Activated CD8-positive, alpha-beta T cell treated with anti-CD3 and anti-CD28 coated beads, Interleukin-2, amount 10 ng/mL, durations not matched to agents 7 days and 5 days (primary cell): ENCODE data around the gene QPRT. TPM values are rescaled to one million over a fixed set of nuclear protein-coding genes. Genes with fewer than 3 reads are reported as not detected.
"Not testable (repeated sequence)": the region's sequence is repeated elsewhere in the genome, so short reads cannot be mapped to it uniquely, and the experiment has no call there.

Experiments
- ATAC-seq: fragments of 150-1000 bp; cut with Tn5 transposase; one replicate; pipeline ENCODE4 v1.10.0; 2021; ENCODE audit warnings: moderate library complexity
- CTCF ChIA-PET: fragments of 350-600 bp; sonication (Branson Sonifier 250); formaldehyde crosslinking; loops from one replicate; lab custom pipeline; 2021; ENCODE audit warnings: antibody characterized with exemption; lab: Charles Lee
- POLR2A ChIA-PET: fragments of 350-600 bp; sonication (Branson Sonifier 250); formaldehyde crosslinking; loops from one replicate; lab custom pipeline; 2021; ENCODE audit warnings: antibody characterized with exemption; lab: Charles Lee
- DNase-seq: peaks from one replicate; pipeline ENCODE4 v3.0.0-alpha.2; 2020
- H3K27ac Mint-ChIP-seq: one replicate; pipeline ENCODE4 v1.8.0; 2021; ENCODE audit warnings: mild to moderate bottlenecking, mixed read lengths
- H3K27me3 Mint-ChIP-seq: one replicate; pipeline ENCODE4 v1.8.0; 2021; ENCODE audit warnings: low read depth, mixed read lengths
- H3K36me3 Mint-ChIP-seq: one replicate; pipeline ENCODE4 v1.8.0; 2021; ENCODE audit warnings: low read depth, mixed read lengths
- H3K4me1 Mint-ChIP-seq: one replicate; pipeline ENCODE4 v1.8.0; 2021; ENCODE audit warnings: low read depth, mixed read lengths
- H3K4me3 Mint-ChIP-seq: one replicate; pipeline ENCODE4 v1.8.0; 2021; ENCODE audit warnings: mild to moderate bottlenecking, mixed read lengths
- H3K9me3 Mint-ChIP-seq: one replicate; pipeline ENCODE4 v1.8.0; 2022; ENCODE audit warnings: mixed read lengths; ENCODE audit not compliant: insufficient read depth
- total RNA-seq, 2 experiments: library from RNA; stranded (reverse); gene quantifications; one replicate each; pipeline ENCODE4 v1.2.3, GENCODE V29; 2021

Gene QPRT
- total RNA-seq, 2 experiments from 2014 or later, result 8.6 to 10.2 TPM

DNA sequence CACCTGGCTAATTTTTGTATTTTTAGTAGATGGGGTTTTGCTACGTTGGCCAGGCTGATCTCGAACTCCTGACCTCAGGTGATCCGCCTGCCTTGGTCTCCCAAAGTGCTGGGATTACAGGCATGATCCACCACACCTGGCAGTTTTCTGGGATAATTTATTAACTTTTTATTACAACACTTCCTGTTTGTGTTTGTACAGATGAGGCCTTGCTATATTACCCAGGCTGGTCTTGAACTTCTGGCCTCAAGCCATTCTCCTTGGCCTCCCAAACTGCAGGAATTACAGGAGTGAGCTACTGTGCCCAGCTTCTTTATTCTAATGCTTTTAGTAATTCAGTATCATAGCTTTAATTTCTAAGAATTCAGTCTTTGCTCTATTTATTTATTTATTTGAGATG, 32.0 kb upstream of the QPRT start:
- Mint-ChIP-seq H3K27ac (no peak overlapping the region), H3K4me1 (peaks cover 54% of the 10 kb centered on the region), H3K9me3 (no peaks in the 10 kb centered on the region), H3K27me3 (no peaks in the 10 kb centered on the region), H3K36me3 (no peaks in the 10 kb centered on the region), H3K4me3 (no peak overlapping the region)
- ChIA-PET POLR2A (interaction anchor here (1.5 kb wide), 1 partner anchor 47 kb away, joined by 5 read pairs; no protein-coding TSS in a partner anchor), CTCF (interaction anchor here (0.8 to 2.5 kb wide), 2 partner anchors 16 to 169 kb away, joined by 3 to 6 read pairs; partner anchors contain the start of genes PAGR1 and SPN)
- no peak for DNase-seq
- no peak for ATAC-seq

DNA sequence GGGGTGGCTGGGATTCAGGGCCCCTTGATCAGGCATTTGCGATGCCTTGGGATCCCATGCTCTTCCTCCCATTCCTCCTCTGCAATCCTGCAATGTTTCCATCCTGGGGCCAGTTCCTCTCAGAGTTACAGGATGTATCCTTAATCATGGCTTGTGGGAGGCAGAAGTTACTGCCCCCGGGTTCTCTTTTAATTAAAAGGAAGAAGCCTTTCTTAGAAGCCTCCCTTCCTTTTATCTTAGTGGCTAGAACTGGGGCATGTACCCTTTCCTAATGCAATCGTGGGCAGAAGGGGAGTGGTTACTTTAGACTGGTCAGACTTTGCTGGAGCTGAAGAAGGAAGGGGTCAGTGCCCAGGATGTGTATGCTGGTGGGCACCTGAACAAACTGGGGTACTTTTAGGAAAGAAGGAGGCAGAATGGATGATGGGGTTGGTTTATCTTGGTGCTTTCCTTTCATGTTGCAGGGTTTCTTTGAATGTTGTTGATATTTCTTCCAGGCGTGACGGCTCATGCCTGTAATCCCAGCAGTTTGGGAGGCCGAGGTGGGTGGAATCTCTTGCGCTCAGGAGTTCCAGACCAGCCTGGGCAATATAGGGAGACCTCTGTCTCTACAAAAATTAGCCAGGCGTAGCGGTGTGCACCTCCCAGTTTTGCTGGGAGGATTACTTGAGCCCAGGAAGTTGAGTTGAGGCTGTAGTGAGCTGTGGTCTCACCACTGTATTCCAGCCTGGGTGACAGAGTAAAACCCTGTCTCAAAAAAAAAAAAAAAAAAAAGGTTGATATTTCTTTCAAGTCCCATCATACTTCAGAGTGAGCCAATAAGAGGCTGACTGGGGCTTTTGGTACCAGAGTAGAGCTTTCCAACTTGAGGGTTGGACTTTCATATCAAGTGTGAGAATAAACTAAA, 29.1 kb upstream of the QPRT start:
- POLR2A ChIA-PET, result no interaction called here
- H3K9me3 Mint-ChIP-seq, result no peaks in the 10 kb centered on the region
- no peaks in the 10 kb centered on the region for H3K36me3 Mint-ChIP-seq
- peak overlapping the region; percentile 23 for H3K4me3 Mint-ChIP-seq
- no peak for DNase-seq
- no peaks in the 10 kb centered on the region for H3K27me3 Mint-ChIP-seq
- CTCF ChIA-PET, result interaction anchor here (0.9 to 2.6 kb wide), 2 partner anchors 8 to 14 kb away, joined by 3 to 7 read pairs; no protein-coding TSS in a partner anchor
- peak overlapping the region; percentile 84 for H3K27ac Mint-ChIP-seq
- peak; percentile 58 for ATAC-seq
- H3K4me1 Mint-ChIP-seq, result peaks cover 37% of the 10 kb centered on the region

DNA sequence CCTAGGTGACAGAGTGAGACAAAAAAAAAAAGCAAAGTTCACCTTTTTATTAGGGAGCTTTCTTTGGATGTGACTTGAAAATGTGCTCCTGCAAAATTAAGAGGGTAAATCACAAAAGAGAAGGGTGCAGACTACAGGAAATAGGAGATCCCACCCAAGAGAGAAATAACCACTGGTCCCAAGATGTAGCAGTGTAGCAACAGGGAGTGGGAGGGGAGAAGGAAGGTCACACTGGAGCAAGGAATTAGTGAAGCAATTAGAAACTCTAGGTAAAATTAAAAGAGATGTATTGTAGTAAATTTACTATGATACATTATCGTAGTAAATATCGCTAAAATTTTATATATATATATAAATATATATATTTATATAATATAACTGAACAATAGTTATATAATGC, 28.2 kb upstream of the QPRT start:
- no peaks in the 10 kb centered on the region for H3K27me3 Mint-ChIP-seq
- DNase-seq (no peak), ATAC-seq (no peak)
- H3K4me3 Mint-ChIP-seq, result no peak overlapping the region
- no peak overlapping the region for H3K27ac Mint-ChIP-seq
- no peaks in the 10 kb centered on the region for H3K9me3 Mint-ChIP-seq
- H3K36me3 Mint-ChIP-seq, result no peaks in the 10 kb centered on the region
- CTCF ChIA-PET, result interaction anchor here (2.6 kb wide), 1 partner anchor 9 kb away, joined by 7 read pairs; no protein-coding TSS in a partner anchor
- POLR2A ChIA-PET, result interaction anchor here (0.6 kb wide), 1 partner anchor 13 kb away, joined by 4 read pairs; no protein-coding TSS in a partner anchor
- H3K4me1 Mint-ChIP-seq, result peaks cover 28% of the 10 kb centered on the region

DNA sequence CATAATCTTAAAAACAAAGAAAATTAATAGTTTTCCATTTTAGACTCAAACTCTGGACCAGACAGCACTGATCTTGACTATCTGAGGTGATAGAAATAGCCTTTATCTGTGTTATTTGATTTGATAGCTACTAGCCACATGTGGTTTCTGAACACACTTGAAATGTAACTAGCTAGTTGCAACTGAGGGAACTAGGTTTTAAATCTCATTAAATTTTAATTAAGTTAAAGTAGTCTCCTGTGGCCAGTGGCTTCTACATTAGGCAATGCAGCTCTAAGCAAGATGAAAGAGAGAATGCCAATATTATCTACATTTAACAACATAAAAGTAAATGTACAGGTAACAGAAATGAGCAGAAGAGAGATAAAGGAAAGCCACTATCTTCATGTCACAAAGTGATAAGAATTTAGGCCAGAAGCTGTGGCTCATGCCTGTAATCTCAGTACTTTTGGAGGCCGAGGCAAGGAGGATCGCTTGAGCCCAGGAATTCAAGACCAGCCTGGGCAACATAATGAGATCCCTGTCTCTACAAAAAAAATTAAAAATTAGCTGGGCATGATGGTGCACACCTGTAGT, 27.1 kb upstream of the QPRT start:
- ChIA-PET CTCF (interaction anchor here (2.6 kb wide), 1 partner anchor 10 kb away, joined by 7 read pairs; no protein-coding TSS in a partner anchor), POLR2A (no interaction called here)
- Mint-ChIP-seq H3K27me3 (no peaks in the 10 kb centered on the region), H3K36me3 (no peaks in the 10 kb centered on the region), H3K9me3 (no peaks in the 10 kb centered on the region), H3K4me3 (no peak overlapping the region), H3K27ac (no peak overlapping the region), H3K4me1 (peaks cover 26% of the 10 kb centered on the region)
- no peak for ATAC-seq
- no peak for DNase-seq

DNA sequence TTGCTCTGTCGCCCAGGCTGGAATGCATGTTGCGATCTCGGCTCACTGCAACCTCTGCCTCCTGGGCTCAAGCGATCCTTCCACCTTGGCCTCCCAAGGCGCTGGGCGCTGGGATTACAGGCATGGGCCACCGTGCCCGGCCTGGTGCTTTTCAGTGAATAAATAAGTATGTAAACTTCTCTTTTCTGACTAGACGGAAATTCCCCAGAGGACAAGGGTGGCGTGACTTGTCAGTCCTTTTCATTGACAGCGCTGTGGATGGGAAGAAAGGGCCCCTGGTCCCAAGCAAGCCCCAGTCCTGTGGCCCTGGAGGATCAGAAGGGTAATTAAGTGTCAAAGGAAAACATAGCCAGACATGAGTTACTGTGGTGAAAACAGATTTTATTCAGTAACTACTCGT, 25.5 kb upstream of the QPRT start:
- POLR2A ChIA-PET, result interaction anchor here (0.8 kb wide), 1 partner anchor 8 kb away, joined by 3 read pairs; no protein-coding TSS in a partner anchor

DNA sequence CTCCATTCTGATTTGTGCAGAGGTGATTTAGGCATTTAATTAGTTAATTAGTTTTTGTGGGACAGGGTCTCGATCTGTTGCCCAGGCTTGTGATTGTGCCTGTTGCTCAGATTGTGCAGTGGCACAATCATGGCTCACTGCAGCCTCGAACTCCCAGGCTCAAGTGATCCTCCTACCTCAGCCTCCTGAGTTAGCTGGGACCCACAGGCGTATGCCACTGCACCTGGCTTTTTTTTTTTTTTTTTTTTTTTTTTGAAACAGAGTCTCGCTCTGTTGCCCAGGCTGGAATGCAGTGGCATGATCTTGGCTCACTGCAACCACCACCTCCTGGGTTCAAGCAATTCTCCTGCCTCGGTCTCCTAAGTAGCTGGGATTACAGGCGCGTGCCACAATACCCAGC, 25.1 kb upstream of the QPRT start:
- not testable (repeated sequence) for ATAC-seq

More for the DNA sequence above, 25.5 kb upstream of the QPRT start:
- no peak for ATAC-seq
- Mint-ChIP-seq H3K9me3 (no peaks in the 10 kb centered on the region), H3K4me3 (no peak overlapping the region), H3K27ac (no peak overlapping the region), H3K36me3 (no peaks in the 10 kb centered on the region), H3K27me3 (no peaks in the 10 kb centered on the region), H3K4me1 (peaks cover 27% of the 10 kb centered on the region)
- CTCF ChIA-PET, result interaction anchor here (1.2 kb wide), 1 partner anchor 12 kb away, joined by 4 read pairs; no protein-coding TSS in a partner anchor
- DNase-seq, result no peak

DNA sequence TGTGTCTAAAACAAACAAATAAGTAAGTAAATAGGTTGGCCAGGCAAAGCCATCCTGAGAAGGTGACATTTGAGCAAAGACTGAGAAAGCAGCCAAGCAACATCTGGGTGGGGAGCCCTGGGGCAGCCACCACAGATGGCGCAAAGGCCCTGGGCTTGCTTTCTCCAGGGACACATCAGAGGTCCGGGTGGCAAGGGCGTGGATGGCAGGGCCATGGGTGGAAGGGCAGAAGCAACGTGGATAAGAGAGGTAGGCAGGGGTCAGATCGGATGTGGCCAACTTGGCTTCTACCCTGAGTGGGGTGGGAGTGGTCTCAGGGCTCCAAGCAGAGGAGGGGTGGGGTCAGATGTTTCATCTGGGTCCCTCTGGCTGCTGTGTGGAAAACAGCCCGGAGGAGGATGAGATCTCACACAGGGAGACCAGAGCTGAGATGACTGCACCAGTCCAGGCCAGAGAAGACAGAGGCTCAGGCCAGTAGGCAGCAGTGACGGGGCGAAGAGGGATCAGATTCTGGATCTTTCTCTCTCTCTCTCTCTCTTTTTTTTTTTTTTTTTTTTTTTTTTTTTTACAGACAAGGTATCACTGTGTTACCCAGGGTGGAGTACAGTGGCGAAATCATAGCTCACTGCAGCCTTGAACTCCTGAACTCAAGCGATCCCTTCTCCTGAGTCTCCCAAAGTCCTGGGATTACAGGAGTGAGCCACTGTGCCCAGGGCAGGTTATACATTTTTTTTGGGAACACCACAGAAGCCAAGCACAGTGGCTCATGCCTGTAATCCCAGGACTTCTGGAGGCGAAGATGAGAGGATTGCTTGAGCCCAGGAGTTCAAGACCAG, 22.1 kb upstream of the QPRT start:
- H3K9me3 Mint-ChIP-seq, result no peaks in the 10 kb centered on the region
- H3K4me3 Mint-ChIP-seq, result no peak overlapping the region
- H3K4me1 Mint-ChIP-seq, result peaks cover 20% of the 10 kb centered on the region
- H3K27me3 Mint-ChIP-seq, result no peaks in the 10 kb centered on the region
- ATAC-seq, result no peak
- peaks cover 2% of the 10 kb centered on the region for H3K36me3 Mint-ChIP-seq
- ChIA-PET CTCF (interaction anchor here (1.0 to 1.2 kb wide), 3 partner anchors 16 to 192 kb away, joined by 3 to 4 read pairs (median 4); no protein-coding TSS in a partner anchor), POLR2A (no interaction called here)
- no peak for DNase-seq
- no peak overlapping the region for H3K27ac Mint-ChIP-seq

More for the DNA sequence above, 25.1 kb upstream of the QPRT start:
- H3K36me3 Mint-ChIP-seq, H3K9me3 Mint-ChIP-seq, H3K27me3 Mint-ChIP-seq, H3K27ac Mint-ChIP-seq, H3K4me3 Mint-ChIP-seq, DNase-seq: not testable (repeated sequence)
- peaks cover 29% of the 10 kb centered on the region for H3K4me1 Mint-ChIP-seq
- CTCF ChIA-PET, result interaction anchor here (1.2 kb wide), 1 partner anchor 12 kb away, joined by 4 read pairs; no protein-coding TSS in a partner anchor
- POLR2A ChIA-PET, result interaction anchor here (0.8 kb wide), 1 partner anchor 8 kb away, joined by 3 read pairs; no protein-coding TSS in a partner anchor

DNA sequence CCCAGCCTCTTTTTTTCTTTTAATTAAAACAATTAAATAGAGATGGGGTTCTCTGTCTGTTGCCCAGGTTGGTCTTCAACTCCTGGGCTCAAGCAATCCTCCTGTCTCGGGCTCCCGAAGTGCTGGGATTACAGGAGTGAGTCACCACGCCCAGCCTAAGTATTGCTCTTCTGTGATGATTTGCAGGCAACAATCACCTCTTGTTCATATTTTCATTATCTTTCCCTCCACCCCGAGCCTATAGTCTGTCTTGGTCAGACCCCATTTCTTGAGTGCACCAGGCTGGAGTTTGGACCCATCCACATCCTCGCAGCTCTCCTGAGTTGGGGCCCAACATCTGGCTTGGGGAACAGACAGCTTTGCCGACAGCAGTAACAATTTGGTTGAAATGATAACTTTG, 20.3 kb upstream of the QPRT start:
- peaks cover 8% of the 10 kb centered on the region for H3K36me3 Mint-ChIP-seq
- H3K4me3 Mint-ChIP-seq, result no peak overlapping the region
- H3K9me3 Mint-ChIP-seq, result no peaks in the 10 kb centered on the region
- DNase-seq (no peak), ATAC-seq (no peak)
- no peak overlapping the region for H3K27ac Mint-ChIP-seq
- peaks cover 28% of the 10 kb centered on the region for H3K4me1 Mint-ChIP-seq
- ChIA-PET CTCF (no interaction called here), POLR2A (no interaction called here)
- H3K27me3 Mint-ChIP-seq, result no peaks in the 10 kb centered on the region

DNA sequence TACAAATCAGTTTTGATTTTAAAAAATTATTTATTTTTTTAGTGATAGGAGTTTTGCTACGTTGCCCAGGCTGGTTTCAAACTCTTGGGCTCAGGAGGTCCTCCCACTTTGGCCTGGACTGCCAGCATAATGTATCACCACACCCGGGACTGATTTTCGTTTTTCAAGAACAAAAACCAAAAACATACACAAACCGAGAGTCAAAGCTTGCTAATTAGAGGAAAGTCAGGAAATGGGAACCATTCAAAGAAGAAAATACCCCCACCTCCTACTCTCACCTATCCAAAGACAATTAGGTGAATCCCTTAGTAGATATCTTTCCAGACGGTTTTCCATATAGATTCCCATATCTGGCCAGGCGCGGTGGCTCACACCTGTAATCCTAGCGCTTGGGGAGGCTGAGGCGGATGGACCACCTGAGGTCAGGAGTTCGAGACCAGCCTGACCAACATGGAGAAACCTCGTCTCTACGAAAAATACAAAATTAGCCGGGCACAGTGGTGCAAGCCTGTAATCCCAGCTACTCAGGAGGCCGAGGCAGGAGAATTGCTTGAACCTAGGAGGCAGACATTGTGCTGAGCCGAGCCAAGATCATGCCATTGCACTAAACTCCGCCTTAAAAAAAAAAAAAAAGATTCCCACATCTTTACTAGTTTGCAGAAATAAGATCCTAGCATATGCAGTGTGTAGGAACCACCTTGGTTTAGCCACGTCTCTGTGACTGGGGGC, 16.8 kb upstream of the QPRT start:
- peaks cover 41% of the 10 kb centered on the region for H3K4me1 Mint-ChIP-seq
- peak overlapping the region; percentile 97 for H3K27ac Mint-ChIP-seq
- ATAC-seq (no peak), DNase-seq (no peak)
- H3K9me3 Mint-ChIP-seq, result no peaks in the 10 kb centered on the region
- CTCF ChIA-PET, result interaction anchor here (0.6 to 4.0 kb wide), 6 partner anchors 15 to 128 kb away, joined by 4 to 32 read pairs (median 6); no protein-coding TSS in a partner anchor
- H3K4me3 Mint-ChIP-seq, result peak overlapping the region; percentile 96
- H3K36me3 Mint-ChIP-seq, result peaks cover 43% of the 10 kb centered on the region
- POLR2A ChIA-PET, result interaction anchor here (0.8 to 1.8 kb wide), 4 partner anchors 15 to 128 kb away, joined by 3 to 6 read pairs (median 4); no protein-coding TSS in a partner anchor
- H3K27me3 Mint-ChIP-seq, result no peaks in the 10 kb centered on the region

DNA sequence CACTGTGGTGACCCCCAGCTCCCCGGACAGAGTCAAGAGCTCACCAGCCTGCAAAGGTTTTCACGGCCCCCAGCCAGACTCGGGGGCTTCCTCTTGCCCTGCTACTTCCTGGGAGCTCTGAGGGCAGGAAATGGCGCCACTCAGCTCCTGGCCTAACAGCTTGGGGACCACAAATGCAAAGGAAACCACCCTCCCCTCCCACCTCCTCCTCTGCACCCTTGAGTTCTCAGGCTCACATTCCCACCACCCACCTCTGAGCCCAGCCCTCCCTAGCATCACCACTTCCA, 16.3 kb upstream of the QPRT start:
- CTCF ChIA-PET, result interaction anchor here (0.9 to 4.0 kb wide), 7 partner anchors 16 to 405 kb away, joined by 3 to 32 read pairs (median 5); no protein-coding TSS in a partner anchor
- H3K4me3 Mint-ChIP-seq, result peak overlapping the region; percentile 96
- H3K27me3 Mint-ChIP-seq, result no peaks in the 10 kb centered on the region
- POLR2A ChIA-PET, result interaction anchor here (0.8 to 1.8 kb wide), 4 partner anchors 17 to 127 kb away, joined by 3 to 11 read pairs (median 5); no protein-coding TSS in a partner anchor
- ATAC-seq (peak; percentile 38), DNase-seq (peak; percentile 74)
- no peaks in the 10 kb centered on the region for H3K9me3 Mint-ChIP-seq
- H3K27ac Mint-ChIP-seq, result peak overlapping the region; percentile 97
- peaks cover 47% of the 10 kb centered on the region for H3K36me3 Mint-ChIP-seq
- peaks cover 45% of the 10 kb centered on the region for H3K4me1 Mint-ChIP-seq
